ENCODE measurements around the gene NRL. TPM values are rescaled to one million over a fixed set of nuclear protein-coding genes. Genes with fewer than 3 reads are reported as not detected.

Gene NRL
- total RNA-seq, 1 experiment from 2014 or later, result 1.3 TPM

- ChIA-PET CTCF (interaction anchor here (1.1 to 2.5 kb wide), 4 partner anchors 14 to 85 kb away, joined by 3 to 17 read pairs (median 10); partner anchors contain the start of genes IRF9 and PCK2), POLR2A (no interaction called here)
- Mint-ChIP-seq H3K4me3 (no peak overlapping the region), H3K36me3 (no peaks in the 10 kb centered on the region), H3K27me3 (ENCODE audit: low read depth) (peaks cover 2% of the 10 kb centered on the region), H3K27ac (no peak overlapping the region; the same call in 1 of the 2 replicates), H3K4me1 (peaks cover 29% of the 10 kb centered on the region), H3K9me3 (no peaks in the 10 kb centered on the region)
- ATAC-seq (no peak), DNase-seq (ENCODE audit: low spot score) (no peak)
- TF ChIP-seq ZNF423 (CRISPR knock-in tag; IDR thresholded peaks at IDR 0.05), result no peak
- TF ChIP-seq ERG (CRISPR knock-in tag; IDR thresholded peaks at IDR 0.05), result no peak
- TF ChIP-seq TP53 (CRISPR knock-in tag; IDR thresholded peaks at IDR 0.05), result no peak
- TF ChIP-seq ZNF512 (CRISPR knock-in tag; IDR thresholded peaks at IDR 0.05; ENCODE audit: borderline replicate concordance), result no peak
- TF ChIP-seq CREM (CRISPR knock-in tag; IDR thresholded peaks at IDR 0.05), result no peak
- TF ChIP-seq, protein P1, sequence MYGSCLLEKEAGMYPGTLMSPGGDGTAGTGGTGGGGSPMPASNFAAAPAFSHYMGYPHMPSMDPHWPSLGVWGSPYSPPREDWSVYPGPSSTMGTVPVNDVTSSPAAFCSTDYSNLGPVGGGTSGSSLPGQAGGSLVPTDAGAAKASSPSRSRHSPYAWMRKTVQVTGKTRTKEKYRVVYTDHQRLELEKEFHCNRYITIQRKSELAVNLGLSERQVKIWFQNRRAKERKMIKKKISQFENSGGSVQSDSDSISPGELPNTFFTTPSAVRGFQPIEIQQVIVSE (CRISPR knock-in tag; IDR thresholded peaks at IDR 0.05; ENCODE audit: borderline replicate concordance), result no peak
- no peak for TF ChIP-seq NFE2L1 (CRISPR knock-in tag; IDR thresholded peaks at IDR 0.05)
- TF ChIP-seq NR2C2 (CRISPR knock-in tag; IDR thresholded peaks at IDR 0.05), result no peak
- TF ChIP-seq PRRX2 (CRISPR knock-in tag; IDR thresholded peaks at IDR 0.05), result no peak
- TF ChIP-seq ZNF396 (CRISPR knock-in tag; IDR thresholded peaks at IDR 0.05; ENCODE audit: borderline replicate concordance), result no peak
- TF ChIP-seq FOXK1 (CRISPR knock-in tag; IDR thresholded peaks at IDR 0.05), result no peak
- no peak for TF ChIP-seq TEAD1 (CRISPR knock-in tag; IDR thresholded peaks at IDR 0.05)
- no peak for TF ChIP-seq SMAD3 (CRISPR knock-in tag; IDR thresholded peaks at IDR 0.05; ENCODE audit: borderline replicate concordance)
Measured at GRCh38 chr14:24076302-24076601, 38.5 kb downstream of the NRL start.

DNA sequence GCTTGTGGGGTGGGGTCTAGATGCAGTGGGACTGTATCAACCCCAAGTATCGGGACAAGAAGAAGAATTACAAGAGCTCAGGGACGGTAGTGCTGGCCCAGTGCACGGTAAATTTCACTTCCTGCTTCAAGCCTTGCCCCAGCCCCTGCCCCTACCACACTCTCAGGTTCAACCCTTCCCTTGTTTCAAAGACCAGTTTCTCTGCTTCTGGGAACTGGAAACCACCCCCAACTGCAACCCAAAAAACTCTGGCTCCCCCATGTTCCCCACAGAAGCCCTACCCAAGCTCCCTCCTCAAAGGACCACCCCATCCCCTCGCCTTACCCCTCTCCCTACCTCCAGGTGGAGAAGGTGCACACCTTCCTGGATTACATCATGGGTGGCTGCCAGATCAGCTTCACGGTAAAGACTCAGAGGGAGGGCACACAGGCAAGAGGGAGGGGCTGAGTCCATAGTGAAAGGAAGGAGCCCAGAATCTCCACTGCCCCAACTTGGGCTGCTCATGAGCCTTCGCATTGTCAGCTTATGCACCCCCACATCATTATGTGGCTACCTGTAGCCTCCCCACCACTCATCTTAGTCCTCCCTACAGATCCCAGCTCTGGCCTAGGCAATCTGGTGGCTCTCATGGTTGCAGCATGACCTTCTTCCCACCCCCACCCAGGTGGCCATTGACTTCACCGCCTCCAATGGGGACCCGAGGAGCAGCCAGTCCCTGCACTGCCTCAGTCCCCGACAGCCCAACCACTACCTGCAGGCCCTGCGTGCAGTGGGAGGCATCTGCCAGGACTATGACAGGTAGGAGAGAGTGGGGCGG is 39.1 kb downstream of the NRL start:
- Mint-ChIP-seq H3K9me3 (no peaks in the 10 kb centered on the region), H3K27ac (no peak overlapping the region), H3K27me3 (ENCODE audit: low read depth) (peaks cover 2% of the 10 kb centered on the region), H3K4me3 (no peak overlapping the region), H3K36me3 (no peaks in the 10 kb centered on the region), H3K4me1 (peaks cover 26% of the 10 kb centered on the region)
- TF ChIP-seq, protein P2, sequence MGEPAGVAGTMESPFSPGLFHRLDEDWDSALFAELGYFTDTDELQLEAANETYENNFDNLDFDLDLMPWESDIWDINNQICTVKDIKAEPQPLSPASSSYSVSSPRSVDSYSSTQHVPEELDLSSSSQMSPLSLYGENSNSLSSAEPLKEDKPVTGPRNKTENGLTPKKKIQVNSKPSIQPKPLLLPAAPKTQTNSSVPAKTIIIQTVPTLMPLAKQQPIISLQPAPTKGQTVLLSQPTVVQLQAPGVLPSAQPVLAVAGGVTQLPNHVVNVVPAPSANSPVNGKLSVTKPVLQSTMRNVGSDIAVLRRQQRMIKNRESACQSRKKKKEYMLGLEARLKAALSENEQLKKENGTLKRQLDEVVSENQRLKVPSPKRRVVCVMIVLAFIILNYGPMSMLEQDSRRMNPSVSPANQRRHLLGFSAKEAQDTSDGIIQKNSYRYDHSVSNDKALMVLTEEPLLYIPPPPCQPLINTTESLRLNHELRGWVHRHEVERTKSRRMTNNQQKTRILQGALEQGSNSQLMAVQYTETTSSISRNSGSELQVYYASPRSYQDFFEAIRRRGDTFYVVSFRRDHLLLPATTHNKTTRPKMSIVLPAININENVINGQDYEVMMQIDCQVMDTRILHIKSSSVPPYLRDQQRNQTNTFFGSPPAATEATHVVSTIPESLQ (CRISPR knock-in tag; IDR thresholded peaks at IDR 0.05), result no peak
- no peak for TF ChIP-seq RELA (CRISPR knock-in tag; IDR thresholded peaks at IDR 0.05; ENCODE audit: borderline replicate concordance)
- ATAC-seq (no peak), DNase-seq (ENCODE audit: low spot score) (no peak)
- ChIA-PET CTCF (interaction anchor here (1.1 to 2.5 kb wide), 5 partner anchors 14 to 85 kb away, joined by 3 to 17 read pairs (median 6); partner anchors contain the start of genes IRF9 and PCK2), POLR2A (interaction anchor here (1.7 kb wide), 1 partner anchor 18 kb away, joined by 4 read pairs; the partner anchor contains the start of gene PCK2)
